Measurements from ENCODE around the gene WDFY4.

- TF ChIP-seq CTCF (IDR thresholded peaks at IDR 0.05): no peak
- TF ChIP-seq POLR2A (IDR thresholded peaks at IDR 0.05): no peak
These were observed 86.0 kb downstream of the WDFY4 start for GRCh38 chr10:48770561-48771089.
